Keratinocyte (primary cell): ENCODE results near the gene PRELID1.

Source experiments
- CTCF ChIP-seq, 3 experiments: IDR thresholded peaks in 1 of 3; conservative IDR thresholded peaks in 1 of 3; optimal IDR thresholded peaks in 1 of 3; 2 replicates in 2 of 3; 3 replicates in 1 of 3; pipeline versions ENCODE3 to v1.5.1; 2011; ENCODE audit warnings: low read length in 3 of 3, mild to moderate bottlenecking in 3 of 3, moderate library complexity in 2 of 3, control low read depth in 1 of 3, inconsistent platforms in 1 of 3; ENCODE audit not compliant: insufficient read depth in 2 of 3; ENCODE audit errors: extremely low read depth in 1 of 3
- EZH2 ChIP-seq: IDR thresholded peaks from one replicate; pipeline ENCODE4 v1.6.1; 2012; ENCODE audit warnings: inconsistent platforms, mild to moderate bottlenecking, low read length, moderate library complexity

GRCh38 chr5:177312649-177313181, 9.1 kb downstream of the PRELID1 start:
- TF ChIP-seq CTCF (optimal IDR thresholded peaks at IDR 0.05 in 1 of 3, IDR thresholded peaks at IDR 0.05 in 1 of 3, conservative IDR thresholded peaks at IDR 0.05 in 1 of 3; ENCODE audit: extremely low read depth in 1 of 3, insufficient read depth in 2 of 3, low read length in 3 of 3) (peak in 1 of 3 experiments; percentile 15), EZH2 (no peak)
